Neural cell (in vitro differentiated cells): ENCODE results near the gene SURF6. TPM values are rescaled to one million over a fixed set of nuclear protein-coding genes. Genes with fewer than 3 reads are reported as not detected.

ENCODE experiments used
- H2AFZ ChIP-seq: fragments of 200-600, 300-800 bp; sonication (generic), shearing (Covaris generic); 2 replicates; pipeline ENCODE4 v1.6.0; 2014; ENCODE audit warnings: low read depth, mild to moderate bottlenecking, antibody characterized with exemption, low read length, moderate library complexity
- H3F3A ChIP-seq: fragments of 200-600 bp; shearing (Covaris generic); 2 replicates; pipeline ENCODE4 v1.6.1; 2016; ENCODE audit warnings: mild to moderate bottlenecking, moderate library complexity, mixed read lengths, antibody characterized with exemption, low read length; ENCODE audit not compliant: insufficient read depth, poor library complexity, severe bottlenecking
- H3K27ac ChIP-seq: fragments of 200-600, 300-800 bp; sonication (generic), shearing (Covaris generic); 2 replicates; pipeline ENCODE4 v1.5.1; 2014; ENCODE audit warnings: mild to moderate bottlenecking, low read length, moderate library complexity
- H3K27me3 ChIP-seq: fragments of 300-800, 200-600 bp; sonication (generic), shearing (Covaris generic); 2 replicates; pipeline ENCODE4 v1.6.0; 2014; ENCODE audit warnings: mild to moderate bottlenecking, low read depth, low read length, moderate library complexity; ENCODE audit not compliant: insufficient read depth
- H3K36me3 ChIP-seq: fragments of 300-800, 200-600 bp; sonication (generic), shearing (Covaris generic); 2 replicates; pipeline ENCODE4 v1.5.1; 2014; ENCODE audit warnings: mild to moderate bottlenecking, antibody characterized with exemption, low read length, moderate library complexity; ENCODE audit not compliant: insufficient read depth
- H3K4me2 ChIP-seq: fragments of 300-800, 200-600 bp; sonication (generic), shearing (Covaris generic); 2 replicates; pipeline ENCODE4 v1.6.0; 2014; ENCODE audit warnings: mild to moderate bottlenecking, low read length
- H3K4me3 ChIP-seq: fragments of 300-800, 200-600 bp; sonication (generic), shearing (Covaris generic); 2 replicates; pipeline ENCODE4 v1.5.1; 2014; ENCODE audit warnings: mild to moderate bottlenecking, low read length, moderate library complexity
- H3K79me2 ChIP-seq: fragments of 200-600 bp; shearing (Covaris generic); replicated peaks from 2 replicates; pipeline ENCODE4 v1.6.0; 2014; ENCODE audit warnings: mild to moderate bottlenecking, low read length, moderate library complexity; ENCODE audit not compliant: insufficient read depth
- H3K9ac ChIP-seq: fragments of 300-800, 200-600 bp; sonication (generic), shearing (Covaris generic); 2 replicates; pipeline ENCODE4 v1.6.1; 2016; ENCODE audit warnings: mild to moderate bottlenecking, low read length, mixed read lengths
- H3K9me2 ChIP-seq: fragments of 200-600 bp; shearing (Covaris generic); 2 replicates; pipeline ENCODE4 v1.6.1; 2016; ENCODE audit warnings: mild to moderate bottlenecking, low read length, mixed read lengths; ENCODE audit not compliant: insufficient read depth
- H3K9me3 ChIP-seq: fragments of 200-600, 300-800 bp; sonication (generic), shearing (Covaris generic); 2 replicates; pipeline ENCODE4 v1.6.1; 2016; ENCODE audit warnings: mild to moderate bottlenecking, mixed run types, low read length, moderate library complexity, mixed read lengths
- H4K20me1 ChIP-seq: fragments of 200-600 bp; shearing (Covaris generic); 2 replicates; pipeline ENCODE4 v1.6.1; 2016; ENCODE audit warnings: mild to moderate bottlenecking, mixed run types; ENCODE audit not compliant: insufficient read depth
- CTCF ChIP-seq: fragments of 450-650 bp; IDR thresholded peaks from 2 replicates; pipeline ENCODE4 v1.5.1; 2014; ENCODE audit warnings: antibody characterized with exemption, mild to moderate bottlenecking, moderate library complexity; ENCODE audit not compliant: poor library complexity, severe bottlenecking
- EP300 ChIP-seq: fragments of 450-650 bp; conservative IDR thresholded peaks from 2 replicates; pipeline ENCODE4 v1.6.1; 2014; ENCODE audit warnings: antibody characterized with exemption, mild to moderate bottlenecking, moderate library complexity; ENCODE audit not compliant: poor library complexity, severe bottlenecking
- EZH2 ChIP-seq: fragments of 200-600, 300-800 bp; shearing (Covaris generic), sonication (generic); IDR thresholded peaks from 2 replicates; pipeline ENCODE4 v1.6.1; 2014; ENCODE audit warnings: antibody characterized with exemption, low read length, borderline replicate concordance, mild to moderate bottlenecking; ENCODE audit not compliant: insufficient read depth, poor library complexity, severe bottlenecking
- MXI1 ChIP-seq: fragments of 450-650 bp; conservative IDR thresholded peaks from 2 replicates; pipeline ENCODE4 v1.6.1; 2014; ENCODE audit warnings: antibody characterized with exemption, mild to moderate bottlenecking; ENCODE audit not compliant: poor library complexity, severe bottlenecking
- POLR2AphosphoS5 ChIP-seq: IDR thresholded peaks from 2 replicates; pipeline ENCODE4 v1.6.1; 2012
- RAD21 ChIP-seq: fragments of 450-650 bp; conservative IDR thresholded peaks from 2 replicates; pipeline ENCODE4 v1.6.1; 2014; ENCODE audit warnings: antibody characterized with exemption, mild to moderate bottlenecking, moderate library complexity
- SMC3 ChIP-seq: fragments of 450-650 bp; conservative IDR thresholded peaks from 2 replicates; pipeline ENCODE4 v1.6.1; 2014; ENCODE audit warnings: antibody characterized with exemption, mild to moderate bottlenecking, moderate library complexity; ENCODE audit not compliant: poor library complexity
- TAF1 ChIP-seq: IDR thresholded peaks from 2 replicates; pipeline ENCODE4 v1.6.1; 2012; ENCODE audit warnings: low read depth
- polyA plus RNA-seq: library from polyadenylated mRNA; depleted of rRNA; stranded (reverse); fragments of >200 nt; gene quantifications from 2 replicates; pipeline ENCODE4 v1.2.3, GENCODE V29; 2014
- small RNA-seq, 3 experiments: library from RNA; depleted of rRNA; stranded (forward); fragments of <200 nt; gene quantifications; one replicate each; pipeline ENCODE3, GENCODE V24; 2012
- TF ChIP-seq, protein P1 (sequence below): IDR thresholded peaks from 2 replicates; pipeline ENCODE4 v1.6.1; 2012; ENCODE audit warnings: borderline replicate concordance

SURF6 gene
- polyA plus RNA-seq, 1 donor from 2014 or later: 20.7 TPM

- Histone ChIP-seq H2AFZ (no peak overlapping the region), H3K27ac (no peak overlapping the region), H3K9ac (no peak overlapping the region), H3K27me3 (peaks cover 21% of the 10 kb centered on the region), H3K36me3 (no peaks in the 10 kb centered on the region), H3K9me2 (no peaks in the 10 kb centered on the region), H4K20me1 (no peaks in the 10 kb centered on the region), H3K9me3 (no peaks in the 10 kb centered on the region), H3F3A (no peaks in the 10 kb centered on the region), H3K4me2 (no peak overlapping the region), H3K79me2 (no peaks in the 10 kb centered on the region), H3K4me3 (no peak overlapping the region)
- no peak for TF ChIP-seq POLR2AphosphoS5
- no peak for TF ChIP-seq SMC3
- TF ChIP-seq MXI1: no peak
- no peak for TF ChIP-seq RAD21
- TF ChIP-seq, protein P1, sequence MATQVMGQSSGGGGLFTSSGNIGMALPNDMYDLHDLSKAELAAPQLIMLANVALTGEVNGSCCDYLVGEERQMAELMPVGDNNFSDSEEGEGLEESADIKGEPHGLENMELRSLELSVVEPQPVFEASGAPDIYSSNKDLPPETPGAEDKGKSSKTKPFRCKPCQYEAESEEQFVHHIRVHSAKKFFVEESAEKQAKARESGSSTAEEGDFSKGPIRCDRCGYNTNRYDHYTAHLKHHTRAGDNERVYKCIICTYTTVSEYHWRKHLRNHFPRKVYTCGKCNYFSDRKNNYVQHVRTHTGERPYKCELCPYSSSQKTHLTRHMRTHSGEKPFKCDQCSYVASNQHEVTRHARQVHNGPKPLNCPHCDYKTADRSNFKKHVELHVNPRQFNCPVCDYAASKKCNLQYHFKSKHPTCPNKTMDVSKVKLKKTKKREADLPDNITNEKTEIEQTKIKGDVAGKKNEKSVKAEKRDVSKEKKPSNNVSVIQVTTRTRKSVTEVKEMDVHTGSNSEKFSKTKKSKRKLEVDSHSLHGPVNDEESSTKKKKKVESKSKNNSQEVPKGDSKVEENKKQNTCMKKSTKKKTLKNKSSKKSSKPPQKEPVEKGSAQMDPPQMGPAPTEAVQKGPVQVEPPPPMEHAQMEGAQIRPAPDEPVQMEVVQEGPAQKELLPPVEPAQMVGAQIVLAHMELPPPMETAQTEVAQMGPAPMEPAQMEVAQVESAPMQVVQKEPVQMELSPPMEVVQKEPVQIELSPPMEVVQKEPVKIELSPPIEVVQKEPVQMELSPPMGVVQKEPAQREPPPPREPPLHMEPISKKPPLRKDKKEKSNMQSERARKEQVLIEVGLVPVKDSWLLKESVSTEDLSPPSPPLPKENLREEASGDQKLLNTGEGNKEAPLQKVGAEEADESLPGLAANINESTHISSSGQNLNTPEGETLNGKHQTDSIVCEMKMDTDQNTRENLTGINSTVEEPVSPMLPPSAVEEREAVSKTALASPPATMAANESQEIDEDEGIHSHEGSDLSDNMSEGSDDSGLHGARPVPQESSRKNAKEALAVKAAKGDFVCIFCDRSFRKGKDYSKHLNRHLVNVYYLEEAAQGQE: no peak
- TF ChIP-seq CTCF: no peak
- no peak for TF ChIP-seq EZH2
- no peak for TF ChIP-seq EP300
- no peak for TF ChIP-seq TAF1
These were observed 55.6 kb downstream of the SURF6 start for GRCh38 chr9:133280392-133280791.

Small RNAs within 50 kb of the gene (small RNA-seq; reads per million reads assigned to genes)
- gene RF00019: 0 to 1.2 (median 0) reads per million in 3 experiments
- gene SNORD24: 0 reads per million in 3 experiments
- gene SNORD36A: 0 reads per million in 3 experiments
- gene SNORD36B: 0 reads per million in 3 experiments
- 0 reads per million in 3 experiments for gene SNORD36C

Other genes with a start within 250 kb of the SURF6 start
- gene RALGDS, start 214.9 kb downstream of the SURF6 start, polyA plus RNA-seq: 174 and 253 TPM in 2 replicates
- not detected in 2 replicates for gene GBGT1, start 172.3 kb downstream of the SURF6 start, polyA plus RNA-seq
- gene OBP2B, start 126.9 kb downstream of the SURF6 start, polyA plus RNA-seq: not detected in 2 replicates
- gene ABO, start 61.0 kb downstream of the SURF6 start, polyA plus RNA-seq: not detected in 2 replicates
- gene MED22, start 11.9 kb upstream of the SURF6 start, polyA plus RNA-seq: 57.5 and 62.5 TPM in 2 replicates
- 1,931 and 1,987 TPM in 2 replicates for gene RPL7A, start 12.0 kb upstream of the SURF6 start, polyA plus RNA-seq
- gene SURF1, start 20.3 kb upstream of the SURF6 start, polyA plus RNA-seq: 32.3 and 37.8 TPM in 2 replicates
- 36.4 and 40.6 TPM in 2 replicates for gene SURF2, start 20.4 kb upstream of the SURF6 start, polyA plus RNA-seq
- 65.2 and 78.3 TPM in 2 replicates for gene SURF4, start 39.9 kb upstream of the SURF6 start, polyA plus RNA-seq
- 1.1 and 3.4 TPM in 2 replicates for gene STKLD1, start 40.2 kb upstream of the SURF6 start, polyA plus RNA-seq
- gene REXO4, start 81.8 kb upstream of the SURF6 start, polyA plus RNA-seq: 15.0 and 16.1 TPM in 2 replicates
- gene ADAMTS13, start 86.2 kb upstream of the SURF6 start, polyA plus RNA-seq: 13.5 and 24.8 TPM in 2 replicates
- 75.4 and 78.0 TPM in 2 replicates for gene CACFD1, start 123.8 kb upstream of the SURF6 start, polyA plus RNA-seq
- gene SLC2A6, start 142.9 kb upstream of the SURF6 start, polyA plus RNA-seq: 11.5 and 17.9 TPM in 2 replicates
- gene MYMK, start 188.8 kb upstream of the SURF6 start, polyA plus RNA-seq: not detected in 2 replicates
- gene ADAMTSL2, start 198.5 kb upstream of the SURF6 start, polyA plus RNA-seq: 0.30 and 0.85 TPM in 2 replicates